Measurements from ENCODE around the gene AMOT.

Gene AMOT

GRCh38 chrX:112779139-112779538, 61.5 kb downstream of the AMOT start:
- TF ChIP-seq CTCF (conservative IDR thresholded peaks at IDR 0.05; ENCODE audit: low read depth) = no peak
- H3K27ac ChIP-seq = no peak overlapping the region
- no peak for DNase-seq (ENCODE audit: low spot score)
- ChIA-PET CTCF (no interaction called here), POLR2A (ENCODE audit: low non-redundant PET) (no interaction called here)

- ChIA-PET POLR2A (ENCODE audit: low non-redundant PET) (no interaction called here), CTCF (no interaction called here)
- no peak for TF ChIP-seq CTCF (conservative IDR thresholded peaks at IDR 0.05; ENCODE audit: low read depth)
- no peak overlapping the region for H3K27ac ChIP-seq
- DNase-seq (ENCODE audit: low spot score) = no peak
Observed at GRCh38 chrX:112774651-112775293, 65.9 kb downstream of the AMOT start.

- H3K27ac ChIP-seq = no peak overlapping the region
- CTCF ChIA-PET = no interaction called here
- POLR2A ChIA-PET (ENCODE audit: low non-redundant PET) = no interaction called here
Observed at GRCh38 chrX:112774142-112774541, 66.5 kb downstream of the AMOT start.

GRCh38 chrX:112769034-112769433, 71.6 kb downstream of the AMOT start:
- H3K27ac ChIP-seq = no peak overlapping the region
- TF ChIP-seq CTCF (conservative IDR thresholded peaks at IDR 0.05; ENCODE audit: low read depth) = no peak
- ChIA-PET POLR2A (ENCODE audit: low non-redundant PET) (no interaction called here), CTCF (no interaction called here)
- no peak for DNase-seq (ENCODE audit: low spot score)

More at GRCh38 chrX:112774142-112774541, 66.5 kb downstream of the AMOT start:
- DNase-seq (ENCODE audit: low spot score) = no peak
- TF ChIP-seq CTCF (conservative IDR thresholded peaks at IDR 0.05; ENCODE audit: low read depth) = no peak

- ChIA-PET POLR2A (ENCODE audit: low non-redundant PET) (no interaction called here), CTCF (no interaction called here)
- no peak overlapping the region for H3K27ac ChIP-seq
- no peak for TF ChIP-seq CTCF (conservative IDR thresholded peaks at IDR 0.05; ENCODE audit: low read depth)
- no peak for DNase-seq (ENCODE audit: low spot score)
Observed at GRCh38 chrX:112768563-112768962, 72.1 kb downstream of the AMOT start.

- no peak for TF ChIP-seq CTCF (conservative IDR thresholded peaks at IDR 0.05; ENCODE audit: low read depth)
- ChIA-PET POLR2A (ENCODE audit: low non-redundant PET) (no interaction called here), CTCF (no interaction called here)
- H3K27ac ChIP-seq = no peak overlapping the region
- DNase-seq (ENCODE audit: low spot score) = no peak
Observed at GRCh38 chrX:112766774-112767173, 73.9 kb downstream of the AMOT start.
